HEK293 (cell line): ENCODE measurements around the gene SEC23B.

ENCODE experiments used
- ATF2 ChIP-seq: fragments of 450-650 bp; formaldehyde crosslinking; IDR thresholded peaks from 2 replicates; pipeline ENCODE4 v1.5.1; 2016; ENCODE audit warnings: missing biosample characterization, missing genetic modification characterization, low read depth
- BCL11B ChIP-seq: fragments of 450-650 bp; formaldehyde crosslinking; IDR thresholded peaks from 2 replicates; pipeline ENCODE4 v1.5.1; 2016; ENCODE audit warnings: low read depth, missing biosample characterization, missing genetic modification characterization
- PATZ1 ChIP-seq: fragments of 450-650 bp; formaldehyde crosslinking; IDR thresholded peaks from 2 replicates; pipeline ENCODE4 v1.5.1; 2016; ENCODE audit warnings: missing biosample characterization, missing genetic modification characterization
- PBX3 ChIP-seq: sonication (generic); formaldehyde crosslinking; IDR thresholded peaks from 2 replicates; pipeline ENCODE4 v1.8.1; 2022; ENCODE audit warnings: mild to moderate bottlenecking, moderate library complexity, missing genetic modification reagents
- SETDB1 ChIP-seq: IDR thresholded peaks from one replicate; pipeline ENCODE4 v1.6.1; 2017; ENCODE audit warnings: mild to moderate bottlenecking, low read length, moderate library complexity, mixed read lengths; ENCODE audit not compliant: insufficient read length
- SP2 ChIP-seq: fragments of 450-650 bp; formaldehyde crosslinking; IDR thresholded peaks from 2 replicates; pipeline ENCODE4 v1.5.1; 2016; ENCODE audit warnings: missing biosample characterization, missing genetic modification characterization
- TRIM28 ChIP-seq: IDR thresholded peaks from 2 replicates; pipeline ENCODE4 v1.6.1; 2011; ENCODE audit warnings: low read length, control low read depth, borderline replicate concordance
- WT1 ChIP-seq: fragments of 450-650 bp; formaldehyde crosslinking; IDR thresholded peaks from 2 replicates; pipeline ENCODE4 v1.5.1; 2016; ENCODE audit warnings: missing biosample characterization, missing genetic modification characterization
- ZBTB7A ChIP-seq: fragments of 450-650 bp; formaldehyde crosslinking; IDR thresholded peaks from 2 replicates; pipeline ENCODE4 v1.5.1; 2016; ENCODE audit warnings: low read depth, missing biosample characterization, missing genetic modification characterization
- ZIC2 ChIP-seq: fragments of 450-650 bp; formaldehyde crosslinking; IDR thresholded peaks from 2 replicates; pipeline ENCODE4 v1.5.1; 2016; ENCODE audit warnings: missing biosample characterization, missing genetic modification characterization
- ZNF221 ChIP-seq: fragments of 450-650 bp; formaldehyde crosslinking; IDR thresholded peaks from 2 replicates; pipeline ENCODE4 v1.5.1; 2017; ENCODE audit warnings: missing biosample characterization, missing genetic modification characterization, borderline replicate concordance
- ZNF280C ChIP-seq: fragments of 450-650 bp; formaldehyde crosslinking; IDR thresholded peaks from 2 replicates; pipeline ENCODE4 v1.5.1; 2016; ENCODE audit warnings: missing biosample characterization, missing genetic modification characterization
- ZNF354C ChIP-seq: fragments of 450-650 bp; formaldehyde crosslinking; IDR thresholded peaks from 2 replicates; pipeline ENCODE4 v1.5.1; 2016; ENCODE audit warnings: missing biosample characterization, missing genetic modification characterization, low read depth, borderline replicate concordance
- ZNF488 ChIP-seq: fragments of 450-650 bp; formaldehyde crosslinking; IDR thresholded peaks from 2 replicates; pipeline ENCODE4 v1.5.1; 2016; ENCODE audit warnings: missing biosample characterization, missing genetic modification characterization
- ZNF514 ChIP-seq: fragments of 450-650 bp; formaldehyde crosslinking; IDR thresholded peaks from 2 replicates; pipeline ENCODE4 v1.5.1; 2016; ENCODE audit warnings: missing biosample characterization, missing genetic modification characterization
- ZNF518A ChIP-seq: fragments of 450-650 bp; formaldehyde crosslinking; conservative IDR thresholded peaks from 2 replicates; pipeline ENCODE4 v1.5.1; 2016; ENCODE audit warnings: low read depth, missing biosample characterization, missing genetic modification characterization
- ZNF530 ChIP-seq: fragments of 450-650 bp; formaldehyde crosslinking; IDR thresholded peaks from 2 replicates; pipeline ENCODE4 v1.5.1; 2016; ENCODE audit warnings: low read depth, missing biosample characterization, missing genetic modification characterization
- ZNF544 ChIP-seq: fragments of 450-650 bp; formaldehyde crosslinking; IDR thresholded peaks from 2 replicates; pipeline ENCODE4 v1.5.0; 2017; ENCODE audit warnings: missing biosample characterization, missing genetic modification characterization
- ZNF624 ChIP-seq: fragments of 450-650 bp; formaldehyde crosslinking; IDR thresholded peaks from 2 replicates; pipeline ENCODE4 v1.5.1; 2017; ENCODE audit warnings: missing biosample characterization, missing genetic modification characterization
- ZNF707 ChIP-seq: fragments of 450-650 bp; formaldehyde crosslinking; IDR thresholded peaks from 2 replicates; pipeline ENCODE4 v1.5.1; 2016; ENCODE audit warnings: missing biosample characterization, missing genetic modification characterization
- ZSCAN18 ChIP-seq: fragments of 450-650 bp; formaldehyde crosslinking; IDR thresholded peaks from 2 replicates; pipeline ENCODE4 v1.5.1; 2016; ENCODE audit warnings: missing biosample characterization, missing genetic modification characterization
- ZXDB ChIP-seq: fragments of 450-650 bp; formaldehyde crosslinking; IDR thresholded peaks from 2 replicates; pipeline ENCODE4 v1.5.1; 2016; ENCODE audit warnings: missing biosample characterization, missing genetic modification characterization

The SEC23B gene

GRCh38 chr20:18566892-18567738 is 59.4 kb downstream of the SEC23B start, which contains the start of gene SMIM26 (continued):
- TF ChIP-seq WT1 (tag by site-specific recombination): peak; percentile 8; the same call in 1 of the 2 replicates
- no peak for TF ChIP-seq ZNF544 (tag by site-specific recombination)
- no peak for TF ChIP-seq ZNF707 (tag by site-specific recombination)
- no peak for TF ChIP-seq ZNF221 (tag by site-specific recombination)
- TF ChIP-seq ZXDB (tag by site-specific recombination): peak; percentile 97
- no peak for TF ChIP-seq ZSCAN18 (tag by site-specific recombination)
- TF ChIP-seq ZNF488 (tag by site-specific recombination): no peak
- peak; percentile 96 for TF ChIP-seq SP2 (tag by site-specific recombination)
- peak; percentile 86 for TF ChIP-seq TRIM28
- no peak for TF ChIP-seq ZNF624
- no peak for TF ChIP-seq BCL11B (tag by site-specific recombination)
- TF ChIP-seq PBX3 (CRISPR knock-in tag): peak; percentile 63; the same call in 1 of the 2 replicates
- TF ChIP-seq SETDB1: no peak
- TF ChIP-seq ZNF530: no peak
- peak; percentile 100 for TF ChIP-seq ZNF518A (tag by site-specific recombination)
- no peak for TF ChIP-seq PATZ1 (tag by site-specific recombination)
- TF ChIP-seq ATF2 (tag by site-specific recombination): no peak
- no peak for TF ChIP-seq ZNF354C (tag by site-specific recombination)
- TF ChIP-seq ZNF280C (tag by site-specific recombination): no peak
- no peak for TF ChIP-seq ZNF514 (tag by site-specific recombination)
- TF ChIP-seq ZIC2 (tag by site-specific recombination): 0 out of 2 replicates have a peak, but pooled peaks have one; percentile 10
- TF ChIP-seq ZBTB7A: no peak
